ENCODE results near the gene SASH1. TPM values are rescaled to one million over a fixed set of nuclear protein-coding genes. Genes with fewer than 3 reads are reported as not detected.

SASH1 gene
- polyA plus RNA-seq, 1 experiment: 27.0 TPM

DNA sequence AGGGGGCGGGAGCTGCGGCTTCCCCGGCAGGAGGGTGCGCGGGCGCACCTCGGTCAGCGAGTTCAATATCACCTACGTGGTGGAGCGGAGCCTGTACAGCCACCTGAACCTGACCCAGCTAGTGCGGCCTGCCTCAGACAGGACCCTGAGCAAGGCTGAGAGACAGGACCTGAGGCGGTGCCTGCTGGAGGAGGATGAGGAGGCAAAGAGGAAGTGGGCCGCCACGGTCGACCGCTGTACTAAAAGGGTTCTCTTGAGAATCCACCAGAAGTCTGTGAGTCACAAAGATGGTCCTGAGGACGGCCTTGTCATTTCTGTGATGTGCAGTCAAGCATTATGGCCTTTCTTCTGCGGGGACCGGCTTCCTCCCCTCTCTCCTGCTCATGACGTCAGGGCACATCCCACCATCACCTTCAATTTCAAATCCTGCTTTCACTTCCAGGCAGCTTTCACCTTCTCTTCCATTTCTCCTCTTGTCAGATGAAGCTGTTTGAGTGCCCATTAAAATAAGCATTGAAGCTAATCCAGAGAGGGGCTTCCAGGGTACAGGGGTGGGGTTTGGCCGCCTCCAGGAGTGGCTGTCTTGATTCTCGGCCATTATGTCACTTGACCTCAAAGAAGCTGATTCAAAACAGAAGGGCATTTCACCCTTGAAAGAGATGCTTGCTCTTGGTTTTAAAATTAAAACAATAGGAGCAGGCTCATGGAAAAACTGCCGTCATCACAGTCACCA is 177.6 kb downstream of the SASH1 start:
- TF ChIP-seq, protein P1, sequence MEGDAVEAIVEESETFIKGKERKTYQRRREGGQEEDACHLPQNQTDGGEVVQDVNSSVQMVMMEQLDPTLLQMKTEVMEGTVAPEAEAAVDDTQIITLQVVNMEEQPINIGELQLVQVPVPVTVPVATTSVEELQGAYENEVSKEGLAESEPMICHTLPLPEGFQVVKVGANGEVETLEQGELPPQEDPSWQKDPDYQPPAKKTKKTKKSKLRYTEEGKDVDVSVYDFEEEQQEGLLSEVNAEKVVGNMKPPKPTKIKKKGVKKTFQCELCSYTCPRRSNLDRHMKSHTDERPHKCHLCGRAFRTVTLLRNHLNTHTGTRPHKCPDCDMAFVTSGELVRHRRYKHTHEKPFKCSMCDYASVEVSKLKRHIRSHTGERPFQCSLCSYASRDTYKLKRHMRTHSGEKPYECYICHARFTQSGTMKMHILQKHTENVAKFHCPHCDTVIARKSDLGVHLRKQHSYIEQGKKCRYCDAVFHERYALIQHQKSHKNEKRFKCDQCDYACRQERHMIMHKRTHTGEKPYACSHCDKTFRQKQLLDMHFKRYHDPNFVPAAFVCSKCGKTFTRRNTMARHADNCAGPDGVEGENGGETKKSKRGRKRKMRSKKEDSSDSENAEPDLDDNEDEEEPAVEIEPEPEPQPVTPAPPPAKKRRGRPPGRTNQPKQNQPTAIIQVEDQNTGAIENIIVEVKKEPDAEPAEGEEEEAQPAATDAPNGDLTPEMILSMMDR (IDR thresholded peaks at IDR 0.05; ENCODE audit: low read depth, low read length): no peak
- H3K4me3 ChIP-seq (ENCODE audit: low read depth, low read length): no peak overlapping the region
- no peaks in the 10 kb centered on the region for H3K27me3 ChIP-seq (ENCODE audit: control insufficient read depth, insufficient read depth, low read length)
- H3K27ac ChIP-seq (ENCODE audit: low read depth, low read length): peak overlapping the region; percentile 34
- ChIA-PET POLR2A (interaction anchor here (1.6 kb wide), 1 partner anchor 10 kb away, joined by 5 read pairs; no protein-coding TSS in a partner anchor), CTCF (no interaction called here)
- peaks cover 4% of the 10 kb centered on the region; the same call in 1 of the 2 replicates for H3K9me3 ChIP-seq (ENCODE audit: control insufficient read depth, insufficient read depth, low read length)
- no peak for DNase-seq (ENCODE audit: low read depth, low spot score)

DNA sequence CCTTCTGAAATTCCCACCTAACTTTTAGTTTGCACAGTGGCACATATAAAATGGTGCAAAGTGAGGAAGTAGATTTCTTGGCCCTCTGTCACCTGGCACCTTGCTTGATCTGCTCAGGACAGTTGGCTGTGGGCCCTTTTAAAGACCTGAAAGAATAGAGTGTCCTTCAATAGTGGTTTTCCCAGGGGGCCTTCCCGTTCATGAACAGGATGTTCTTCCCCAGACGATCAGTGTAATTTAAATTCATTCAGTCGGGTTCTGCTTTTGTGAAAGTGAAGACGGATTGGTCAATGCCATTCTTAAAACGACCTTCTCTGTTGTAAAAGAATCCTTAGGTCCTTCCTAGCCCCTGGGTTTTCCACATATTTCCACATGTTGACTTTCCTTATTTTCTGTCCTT is 178.5 kb downstream of the SASH1 start:
- TF ChIP-seq, protein P1 (IDR thresholded peaks at IDR 0.05; ENCODE audit: low read depth, low read length): no peak
- H3K9me3 ChIP-seq (ENCODE audit: control insufficient read depth, insufficient read depth, low read length): peaks cover 4% of the 10 kb centered on the region; the same call in 1 of the 2 replicates
- POLR2A ChIA-PET: no interaction called here
- DNase-seq (ENCODE audit: low read depth, low spot score): no peak
- H3K27me3 ChIP-seq (ENCODE audit: control insufficient read depth, insufficient read depth, low read length): no peaks in the 10 kb centered on the region
- H3K27ac ChIP-seq (ENCODE audit: low read depth, low read length): peak overlapping the region; percentile 76
- H3K4me3 ChIP-seq (ENCODE audit: low read depth, low read length): no peak overlapping the region
- CTCF ChIA-PET: no interaction called here

DNA sequence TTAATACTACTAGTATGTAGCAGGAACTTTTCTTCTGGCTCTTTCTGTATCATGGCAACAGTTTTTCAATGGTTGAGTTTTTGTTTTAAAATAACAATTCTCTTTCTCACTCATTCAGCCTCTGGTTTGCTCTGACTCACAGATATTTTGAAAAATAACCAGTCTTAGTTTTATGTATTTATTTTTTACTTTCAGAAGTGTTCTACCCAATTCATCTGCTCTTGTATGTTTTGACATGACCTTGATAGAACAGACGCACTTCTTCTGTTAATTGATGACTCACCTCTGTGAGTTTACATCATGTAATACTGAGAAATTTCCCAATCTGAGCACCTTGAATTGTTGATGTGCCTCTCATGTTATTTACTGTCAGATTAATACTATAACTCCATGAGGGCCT is 178.9 kb downstream of the SASH1 start:
- Histone ChIP-seq H3K27me3 (ENCODE audit: control insufficient read depth, insufficient read depth, low read length) (no peaks in the 10 kb centered on the region), H3K4me3 (ENCODE audit: low read depth, low read length) (no peak overlapping the region), H3K9me3 (ENCODE audit: control insufficient read depth, insufficient read depth, low read length) (peaks cover 4% of the 10 kb centered on the region; the same call in 1 of the 2 replicates), H3K27ac (ENCODE audit: low read depth, low read length) (peak overlapping the region; percentile 57)
- TF ChIP-seq, protein P1 (IDR thresholded peaks at IDR 0.05; ENCODE audit: low read depth, low read length): no peak
- DNase-seq (ENCODE audit: low read depth, low spot score): no peak
- ChIA-PET POLR2A (interaction anchor here (1.1 kb wide), 2 partner anchors 11 to 17 kb away, joined by 3 to 4 read pairs; no protein-coding TSS in a partner anchor), CTCF (interaction anchor here (1.1 kb wide), 1 partner anchor 341 kb away, joined by 3 read pairs; no protein-coding TSS in a partner anchor)

DNA sequence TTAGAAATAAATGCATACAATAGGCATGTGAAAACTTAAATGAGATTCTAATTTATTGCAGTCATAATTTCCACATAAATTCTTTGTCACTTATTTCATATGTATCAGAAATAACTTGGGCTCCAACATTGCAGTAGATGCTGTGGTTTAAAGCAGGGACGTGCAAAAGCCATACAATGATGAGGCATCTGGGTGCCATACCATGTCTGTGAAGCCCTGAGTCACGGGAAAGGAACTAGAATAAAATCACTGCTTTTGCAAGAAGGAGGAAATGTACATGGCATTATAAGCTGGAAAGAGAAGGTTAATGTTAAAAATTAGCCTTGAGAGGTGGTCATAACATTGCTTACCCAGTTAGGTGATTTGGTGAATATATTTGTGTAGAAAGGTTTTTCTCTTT is 180.4 kb downstream of the SASH1 start:
- H3K27me3 ChIP-seq (ENCODE audit: control insufficient read depth, insufficient read depth, low read length): no peaks in the 10 kb centered on the region
- DNase-seq (ENCODE audit: low read depth, low spot score): no peak
- TF ChIP-seq, protein P1 (IDR thresholded peaks at IDR 0.05; ENCODE audit: low read depth, low read length): no peak
- H3K4me3 ChIP-seq (ENCODE audit: low read depth, low read length): no peak overlapping the region
- ChIA-PET CTCF (no interaction called here), POLR2A (interaction anchor here (3.0 kb wide), 1 partner anchor 14 kb away, joined by 24 read pairs; no protein-coding TSS in a partner anchor)
- peaks cover 4% of the 10 kb centered on the region; the same call in 1 of the 2 replicates for H3K9me3 ChIP-seq (ENCODE audit: control insufficient read depth, insufficient read depth, low read length)
- no peak overlapping the region for H3K27ac ChIP-seq (ENCODE audit: low read depth, low read length)

DNA sequence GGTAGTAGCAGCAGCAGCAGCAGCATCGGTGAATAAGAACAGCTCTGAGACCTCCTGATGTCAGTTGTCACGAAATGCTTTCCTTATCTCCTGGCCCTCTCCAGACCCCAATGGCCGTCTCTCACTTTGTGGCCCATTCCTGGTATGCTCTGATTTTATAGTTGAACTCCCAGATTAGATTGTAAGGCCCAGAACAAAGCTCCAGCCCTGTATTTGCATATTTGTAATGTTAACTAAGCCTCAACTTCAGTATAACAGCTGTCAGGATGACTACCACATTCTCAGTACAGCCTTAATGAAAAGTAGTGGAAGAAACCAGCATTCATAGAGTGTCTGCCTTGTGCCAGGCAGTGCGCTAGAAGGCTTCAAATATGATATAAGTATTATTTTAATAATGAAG is 180.9 kb downstream of the SASH1 start:
- CTCF ChIA-PET: interaction anchor here (1.0 to 2.4 kb wide), 3 partner anchors 36 to 346 kb away, joined by 3 to 6 read pairs (median 3); no protein-coding TSS in a partner anchor
- POLR2A ChIA-PET: interaction anchor here (3.0 kb wide), 1 partner anchor 15 kb away, joined by 24 read pairs; no protein-coding TSS in a partner anchor
- Histone ChIP-seq H3K27ac (ENCODE audit: low read depth, low read length) (peak overlapping the region; percentile 87), H3K27me3 (ENCODE audit: control insufficient read depth, insufficient read depth, low read length) (no peaks in the 10 kb centered on the region), H3K9me3 (ENCODE audit: control insufficient read depth, insufficient read depth, low read length) (peaks cover 4% of the 10 kb centered on the region; the same call in 1 of the 2 replicates), H3K4me3 (ENCODE audit: low read depth, low read length) (no peak overlapping the region)
- no peak for DNase-seq (ENCODE audit: low read depth, low spot score)
- TF ChIP-seq, protein P1 (IDR thresholded peaks at IDR 0.05; ENCODE audit: low read depth, low read length): no peak
